AG04450 (cell line): Measurements from ENCODE around the gene XIRP1. TPM values are rescaled to one million over a fixed set of nuclear protein-coding genes. Genes with fewer than 3 reads are reported as not detected.
"Not testable (repeated sequence)": the region's sequence is repeated elsewhere in the genome, so short reads cannot be mapped to it uniquely, and the experiment has no call there.

Experiments
- CTCF ChIA-PET: fragments of 300-600, 350-600 bp; formaldehyde crosslinking; extraction: SDS; loops from one replicate; lab custom pipeline; 2022; ENCODE audit warnings: antibody characterized with exemption, inconsistent platforms; lab: Charles Lee
- POLR2A ChIA-PET: fragments of 350-600 bp; formaldehyde crosslinking; extraction: SDS; loops from one replicate; lab custom pipeline; 2021; ENCODE audit warnings: antibody characterized with exemption, inconsistent platforms; lab: Yijun Ruan, JAX
- DNase-seq: peaks from one replicate; pipeline ENCODE4 v3.0.0-alpha.2; 2011; ENCODE audit warnings: low read depth, low spot score
- H3K27ac ChIP-seq: one replicate; pipeline ENCODE4 v1.5.1; 2012; ENCODE audit warnings: low read depth, low read length, control low read depth
- H3K27me3 ChIP-seq: one replicate; pipeline ENCODE4 v1.6.0; 2012; ENCODE audit warnings: low read length; ENCODE audit not compliant: control insufficient read depth, insufficient read depth
- H3K4me3 ChIP-seq: 2 replicates; pipeline ENCODE4 v1.5.1; 2011; ENCODE audit warnings: mild to moderate bottlenecking, low read depth, low read length, control low read depth
- H3K9me3 ChIP-seq: 2 replicates; pipeline ENCODE4 v1.5.1; 2012; ENCODE audit warnings: low read length; ENCODE audit not compliant: control insufficient read depth, insufficient read depth
- CTCF ChIP-seq: IDR thresholded peaks from 2 replicates; pipeline ENCODE4 v1.5.1; 2011; ENCODE audit warnings: low read depth, low read length, control low read depth, inconsistent platforms
- polyA plus RNA-seq: library from polyadenylated mRNA; depleted of rRNA; stranded (reverse); fragments of >200 nt; gene quantifications from 2 replicates; pipeline ENCODE4 v1.2.3, GENCODE V29; 2011

The XIRP1 gene
- polyA plus RNA-seq, 1 experiment = not detected

GRCh38 chr3:39173318-39174125 lies 18.9 kb downstream of the XIRP1 start:
- ChIA-PET POLR2A (no interaction called here), CTCF (interaction anchor here (0.7 to 1.1 kb wide), 3 partner anchors 16 to 47 kb away, joined by 3 read pairs; no protein-coding TSS in a partner anchor)
- Histone ChIP-seq H3K27me3 (no peaks in the 10 kb centered on the region), H3K27ac (no peak overlapping the region), H3K9me3 (no peaks in the 10 kb centered on the region), H3K4me3 (no peak overlapping the region)
- no peak for DNase-seq
- no peak for TF ChIP-seq CTCF

GRCh38 chr3:39171860-39172259 lies 20.5 kb downstream of the XIRP1 start:
- ChIA-PET POLR2A (no interaction called here), CTCF (interaction anchor here (1.8 kb wide), 1 partner anchor 120 kb away, joined by 5 read pairs; no protein-coding TSS in a partner anchor)
- Histone ChIP-seq H3K27me3 (no peaks in the 10 kb centered on the region), H3K27ac (no peak overlapping the region), H3K4me3 (no peak overlapping the region), H3K9me3 (no peaks in the 10 kb centered on the region)
- TF ChIP-seq CTCF = no peak
- no peak for DNase-seq

- H3K27ac ChIP-seq, DNase-seq, H3K4me3 ChIP-seq, H3K27me3 ChIP-seq, POLR2A ChIA-PET, H3K9me3 ChIP-seq: not testable (repeated sequence)
- CTCF ChIA-PET = interaction anchor here (1.8 kb wide), 1 partner anchor 121 kb away, joined by 5 read pairs; no protein-coding TSS in a partner anchor
Observed at GRCh38 chr3:39170877-39171276, 21.5 kb downstream of the XIRP1 start.

GRCh38 chr3:39170461-39170860 lies 21.9 kb downstream of the XIRP1 start:
- no peak for DNase-seq
- no peak overlapping the region for H3K4me3 ChIP-seq
- no peak for TF ChIP-seq CTCF
- POLR2A ChIA-PET = no interaction called here
- CTCF ChIA-PET = interaction anchor here (1.2 to 5.0 kb wide), 3 partner anchors 20 to 121 kb away, joined by 4 to 37 read pairs (median 4); no protein-coding TSS in a partner anchor
- H3K9me3 ChIP-seq = no peaks in the 10 kb centered on the region
- no peak overlapping the region for H3K27ac ChIP-seq
- no peaks in the 10 kb centered on the region for H3K27me3 ChIP-seq

GRCh38 chr3:39169712-39170111 lies 22.7 kb downstream of the XIRP1 start:
- ChIA-PET POLR2A (no interaction called here), CTCF (interaction anchor here (1.2 to 5.0 kb wide), 3 partner anchors 20 to 122 kb away, joined by 4 to 37 read pairs (median 4); no protein-coding TSS in a partner anchor)
- Histone ChIP-seq H3K27ac (no peak overlapping the region), H3K9me3 (no peaks in the 10 kb centered on the region), H3K27me3 (no peaks in the 10 kb centered on the region), H3K4me3 (no peak overlapping the region)
- no peak for TF ChIP-seq CTCF
- no peak for DNase-seq
